Stimulated activated naive CD8-positive, alpha-beta T cell treated with anti-CD3 and anti-CD28 coated beads, Interleukin-15, Interleukin-2, amounts not matched to agents 100 ng/mL and 50 ng/mL, for 24 hours (primary cell): ENCODE results near the gene THBS4.

ENCODE experiments used
- H3K27ac Mint-ChIP-seq: one replicate; pipeline ENCODE4 v1.8.0; 2021; ENCODE audit warnings: mild to moderate bottlenecking, mixed read lengths
- H3K27me3 Mint-ChIP-seq: one replicate; pipeline ENCODE4 v1.8.0; 2021; ENCODE audit warnings: mixed read lengths
- H3K36me3 Mint-ChIP-seq: one replicate; pipeline ENCODE4 v1.8.0; 2021; ENCODE audit warnings: low read depth, mixed read lengths
- H3K4me1 Mint-ChIP-seq: one replicate; pipeline ENCODE4 v1.8.0; 2021; ENCODE audit warnings: low read depth, mixed read lengths
- H3K4me3 Mint-ChIP-seq: one replicate; pipeline ENCODE4 v1.8.0; 2021; ENCODE audit warnings: mild to moderate bottlenecking, mixed read lengths
- H3K9me3 Mint-ChIP-seq: one replicate; pipeline ENCODE4 v1.8.0; 2021; ENCODE audit warnings: mixed read lengths

The THBS4 gene

GRCh38 chr5:80034962-80035821 lies at the start of gene THBS4:
TSS of gene THBS4 (plus strand) at chr5:80035348. CDS start at chr5:80035538, 190 bp downstream.
- no peak within 1 kb of the TSS for H3K27ac Mint-ChIP-seq
- no peaks in the 10 kb centered on the region for H3K9me3 Mint-ChIP-seq
- H3K4me3 Mint-ChIP-seq: peak within 1 kb of the TSS; percentile 33
- H3K36me3 Mint-ChIP-seq: no peaks in the 10 kb centered on the region
- peaks cover 69% of the 10 kb centered on the region for H3K27me3 Mint-ChIP-seq
- H3K4me1 Mint-ChIP-seq: peaks cover 11% of the 10 kb centered on the region

GRCh38 chr5:79986260-79986659 lies 48.9 kb upstream of the THBS4 start:
- peak overlapping the region; percentile 52 for H3K4me3 Mint-ChIP-seq
- H3K36me3 Mint-ChIP-seq: peaks cover 75% of the 10 kb centered on the region
- H3K27ac Mint-ChIP-seq: peak overlapping the region; percentile 88
- H3K9me3 Mint-ChIP-seq: no peaks in the 10 kb centered on the region
- no peaks in the 10 kb centered on the region for H3K27me3 Mint-ChIP-seq
- H3K4me1 Mint-ChIP-seq: peaks cover 88% of the 10 kb centered on the region

GRCh38 chr5:79990205-79990597 lies 44.9 kb upstream of the THBS4 start:
- peaks cover under 1% of the 10 kb centered on the region for H3K27me3 Mint-ChIP-seq
- H3K4me1 Mint-ChIP-seq: peaks cover 76% of the 10 kb centered on the region
- peak overlapping the region; percentile 88 for H3K4me3 Mint-ChIP-seq
- H3K27ac Mint-ChIP-seq: peak overlapping the region; percentile 96
- H3K9me3 Mint-ChIP-seq: no peaks in the 10 kb centered on the region
- H3K36me3 Mint-ChIP-seq: peaks cover 45% of the 10 kb centered on the region

GRCh38 chr5:79990598-79991507 lies 44.3 kb upstream of the THBS4 start, which contains the start of gene MTX3:
TSS of gene MTX3 (minus strand) at chr5:79991262. CDS start at chr5:79991238, 24 bp downstream.
- H3K36me3 Mint-ChIP-seq: peaks cover 43% of the 10 kb centered on the region
- peaks cover 71% of the 10 kb centered on the region for H3K4me1 Mint-ChIP-seq
- peak within 1 kb of the TSS; percentile 88 for H3K4me3 Mint-ChIP-seq
- peak within 1 kb of the TSS; percentile 96 for H3K27ac Mint-ChIP-seq
- H3K9me3 Mint-ChIP-seq: no peaks in the 10 kb centered on the region
- peaks cover 4% of the 10 kb centered on the region for H3K27me3 Mint-ChIP-seq

- Mint-ChIP-seq H3K4me1 (peaks cover 57% of the 10 kb centered on the region), H3K36me3 (peaks cover 26% of the 10 kb centered on the region), H3K4me3 (peak overlapping the region; percentile 63), H3K9me3 (no peaks in the 10 kb centered on the region), H3K27ac (no peak overlapping the region), H3K27me3 (peaks cover 4% of the 10 kb centered on the region)
These were observed 42.1 kb upstream of the THBS4 start for GRCh38 chr5:79992891-79993657.

GRCh38 chr5:79999722-80000121 lies 35.4 kb upstream of the THBS4 start:
- Mint-ChIP-seq H3K36me3 (peaks cover 25% of the 10 kb centered on the region), H3K4me1 (peaks cover 21% of the 10 kb centered on the region), H3K27me3 (peaks cover 4% of the 10 kb centered on the region), H3K27ac (no peak overlapping the region), H3K4me3 (no peak overlapping the region), H3K9me3 (no peaks in the 10 kb centered on the region)

- Mint-ChIP-seq H3K9me3 (no peaks in the 10 kb centered on the region), H3K4me3 (no peak overlapping the region), H3K4me1 (peaks cover 15% of the 10 kb centered on the region), H3K36me3 (peaks cover 18% of the 10 kb centered on the region), H3K27me3 (no peaks in the 10 kb centered on the region), H3K27ac (no peak overlapping the region)
These were observed 32.5 kb upstream of the THBS4 start for GRCh38 chr5:80002677-80003076.

GRCh38 chr5:80008995-80009765 lies 26.0 kb upstream of the THBS4 start:
- Mint-ChIP-seq H3K27me3 (no peaks in the 10 kb centered on the region), H3K4me1 (no peaks in the 10 kb centered on the region), H3K27ac (no peak overlapping the region), H3K9me3 (no peaks in the 10 kb centered on the region), H3K4me3 (no peak overlapping the region), H3K36me3 (peaks cover 4% of the 10 kb centered on the region)

- H3K36me3 Mint-ChIP-seq: peaks cover 4% of the 10 kb centered on the region
- no peak overlapping the region for H3K27ac Mint-ChIP-seq
- no peaks in the 10 kb centered on the region for H3K27me3 Mint-ChIP-seq
- H3K9me3 Mint-ChIP-seq: no peaks in the 10 kb centered on the region
- H3K4me3 Mint-ChIP-seq: no peak overlapping the region
- H3K4me1 Mint-ChIP-seq: peaks cover 4% of the 10 kb centered on the region
These were observed 24.3 kb upstream of the THBS4 start for GRCh38 chr5:80010754-80011392.

- H3K4me1 Mint-ChIP-seq: no peaks in the 10 kb centered on the region
- no peaks in the 10 kb centered on the region for H3K36me3 Mint-ChIP-seq
- H3K27me3 Mint-ChIP-seq: peaks cover 10% of the 10 kb centered on the region
- H3K9me3 Mint-ChIP-seq: no peaks in the 10 kb centered on the region
- no peak overlapping the region for H3K27ac Mint-ChIP-seq
- H3K4me3 Mint-ChIP-seq: no peak overlapping the region
These were observed 10.1 kb upstream of the THBS4 start for GRCh38 chr5:80025069-80025468.

- H3K27ac Mint-ChIP-seq: no peak overlapping the region
- H3K4me3 Mint-ChIP-seq: no peak overlapping the region
- H3K4me1 Mint-ChIP-seq: no peaks in the 10 kb centered on the region
- no peaks in the 10 kb centered on the region for H3K9me3 Mint-ChIP-seq
- H3K36me3 Mint-ChIP-seq: no peaks in the 10 kb centered on the region
- H3K27me3 Mint-ChIP-seq: peaks cover 14% of the 10 kb centered on the region
These were observed 8.3 kb upstream of the THBS4 start for GRCh38 chr5:80026841-80027240.

- Mint-ChIP-seq H3K4me3 (no peak overlapping the region), H3K27ac (no peak overlapping the region), H3K9me3 (no peaks in the 10 kb centered on the region), H3K36me3 (no peaks in the 10 kb centered on the region), H3K4me1 (peaks cover 4% of the 10 kb centered on the region), H3K27me3 (peaks cover 50% of the 10 kb centered on the region)
These were observed 4.0 kb upstream of the THBS4 start for GRCh38 chr5:80031109-80031508.

GRCh38 chr5:80033513-80033912 lies 1.6 kb upstream of the THBS4 start:
- Mint-ChIP-seq H3K9me3 (no peaks in the 10 kb centered on the region), H3K27me3 (peaks cover 58% of the 10 kb centered on the region), H3K4me1 (peaks cover 11% of the 10 kb centered on the region), H3K27ac (no peak overlapping the region), H3K4me3 (no peak overlapping the region), H3K36me3 (no peaks in the 10 kb centered on the region)
